ENCODE measurements around the gene TP53RK.

Gene TP53RK

GRCh38 chr20:46649965-46650542 lies 39.2 kb downstream of the TP53RK start:
- DNase-seq = no peak
- TF ChIP-seq POLR2A (IDR thresholded peaks at IDR 0.05; ENCODE audit: low read length) (no peak), GATA1 (IDR thresholded peaks at IDR 0.05; ENCODE audit: low read depth, low read length) (no peak)

- TF ChIP-seq POLR2A (IDR thresholded peaks at IDR 0.05; ENCODE audit: low read length) = no peak
- TF ChIP-seq GATA1 (IDR thresholded peaks at IDR 0.05; ENCODE audit: low read depth, low read length) = no peak
- DNase-seq = no peak
Measured at GRCh38 chr20:46649650-46649949, 39.6 kb downstream of the TP53RK start.

DNA sequence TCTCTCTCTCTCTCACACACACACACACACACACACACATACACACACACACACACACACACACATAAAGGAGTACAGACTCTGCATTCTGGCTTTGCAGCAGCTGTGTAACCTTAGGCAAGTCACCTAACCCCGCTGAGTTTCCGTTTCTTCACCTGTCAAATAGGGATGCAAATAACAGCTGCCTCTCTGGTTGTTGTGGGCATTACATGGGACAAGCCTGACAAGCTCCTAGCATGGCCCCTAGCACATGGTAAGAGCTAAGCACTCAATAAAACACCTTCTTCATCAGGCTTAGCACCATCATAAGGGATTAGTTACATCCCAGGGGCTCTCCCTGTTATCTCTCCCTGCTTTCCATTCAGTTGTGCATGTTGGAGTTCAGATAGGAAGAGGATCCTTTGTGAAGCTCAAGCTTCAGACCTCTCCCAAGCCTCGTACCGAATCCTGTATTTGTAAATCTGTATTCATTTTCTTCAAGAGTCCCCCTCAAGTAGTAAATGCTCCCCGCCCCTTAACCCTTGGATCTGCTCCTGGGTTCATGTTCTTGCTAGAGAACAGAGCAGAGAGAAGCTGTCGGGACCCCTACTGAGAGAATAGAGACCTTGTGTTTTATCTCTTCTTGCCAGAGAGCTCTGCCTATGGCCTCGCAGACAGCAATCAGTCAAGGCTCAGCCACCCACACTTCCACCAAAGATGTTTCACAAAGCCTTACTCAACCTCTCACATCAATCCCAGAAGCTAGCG lies 40.2 kb downstream of the TP53RK start:
- TF ChIP-seq POLR2A (IDR thresholded peaks at IDR 0.05; ENCODE audit: low read length) (no peak), GATA1 (IDR thresholded peaks at IDR 0.05; ENCODE audit: low read depth, low read length) (no peak)
- DNase-seq = no peak

DNA sequence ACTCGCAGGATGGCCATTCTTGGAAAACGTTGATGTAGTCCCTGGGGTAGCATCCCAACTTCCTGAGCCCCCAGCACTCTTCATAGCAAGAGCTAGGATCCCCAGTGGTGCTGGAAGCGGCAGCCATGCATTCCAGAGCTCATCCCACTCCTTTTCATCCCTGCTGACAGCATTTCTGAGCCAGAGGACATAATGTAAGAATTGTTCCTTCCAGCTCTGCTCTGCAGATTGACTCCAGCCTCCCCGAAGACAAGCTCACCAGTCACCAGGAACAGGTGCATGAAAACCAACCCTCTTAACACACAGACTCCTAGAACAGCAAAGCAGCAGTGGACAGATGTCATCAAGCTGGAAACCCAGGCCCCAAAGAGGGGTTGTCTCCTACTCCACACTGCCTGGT lies 41.8 kb downstream of the TP53RK start:
- TF ChIP-seq POLR2A (IDR thresholded peaks at IDR 0.05; ENCODE audit: low read length) = no peak
- no peak for TF ChIP-seq GATA1 (IDR thresholded peaks at IDR 0.05; ENCODE audit: low read depth, low read length)
- DNase-seq = no peak

DNA sequence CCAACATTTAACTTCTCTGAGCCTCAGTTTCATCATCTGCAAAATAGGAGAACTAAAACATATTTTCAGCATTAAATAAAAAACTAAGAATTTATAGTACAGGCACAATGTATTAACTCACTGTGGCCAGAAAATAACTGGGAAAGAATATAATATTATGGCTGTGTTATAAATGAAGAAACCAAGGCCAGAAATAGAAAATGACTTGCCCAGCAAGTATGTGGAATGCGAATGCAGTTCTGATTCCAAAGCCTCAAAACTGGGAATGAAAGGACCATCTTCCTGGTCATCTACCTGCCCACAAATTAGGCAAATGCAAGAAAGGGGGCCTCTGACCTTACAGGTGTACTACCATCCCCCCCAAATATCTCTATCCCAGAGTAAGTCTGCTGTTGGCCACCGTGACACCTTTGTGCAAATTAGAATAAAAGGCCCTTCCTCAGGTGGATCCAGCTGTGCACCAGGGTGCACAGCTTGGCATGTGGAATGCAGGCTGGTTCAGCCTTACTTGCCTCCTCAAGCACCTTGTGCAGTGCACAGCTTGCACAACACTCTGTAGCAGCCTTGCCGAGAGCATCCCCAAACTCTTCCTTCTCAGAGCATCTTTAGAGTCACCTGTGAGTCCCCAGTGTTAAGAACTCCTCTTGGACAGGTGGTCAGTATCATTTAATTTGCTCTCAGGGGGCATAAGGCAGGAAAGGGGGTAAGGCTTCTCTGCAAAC lies 42.4 kb downstream of the TP53RK start:
- TF ChIP-seq GATA1 (IDR thresholded peaks at IDR 0.05; ENCODE audit: low read depth, low read length) (no peak), POLR2A (IDR thresholded peaks at IDR 0.05; ENCODE audit: low read length) (no peak)
- no peak for DNase-seq

DNA sequence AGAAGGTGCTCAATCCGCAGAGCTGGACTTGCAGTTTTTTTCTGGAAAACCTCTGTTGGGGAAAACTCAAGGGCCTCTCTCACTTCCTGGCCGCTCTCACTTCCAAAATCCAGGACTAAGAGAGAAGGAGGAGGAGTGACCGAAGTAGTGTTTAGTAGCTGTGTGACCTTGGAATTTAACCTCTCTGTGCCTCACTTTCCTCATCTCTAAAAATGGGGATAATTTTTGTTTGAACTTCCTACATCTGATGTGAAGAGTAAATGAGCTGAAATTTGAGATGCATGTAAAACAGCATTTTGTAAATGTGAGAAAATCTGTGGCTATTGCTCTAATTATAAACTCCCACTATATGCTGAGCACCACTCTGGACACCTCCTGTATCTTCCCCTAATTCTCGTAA lies 43.1 kb downstream of the TP53RK start:
- TF ChIP-seq GATA1 (IDR thresholded peaks at IDR 0.05; ENCODE audit: low read depth, low read length) = no peak
- no peak for DNase-seq

- no peak for DNase-seq
- TF ChIP-seq GATA1 (IDR thresholded peaks at IDR 0.05; ENCODE audit: low read depth, low read length) = no peak
- no peak for TF ChIP-seq POLR2A (IDR thresholded peaks at IDR 0.05; ENCODE audit: low read length)
Measured at GRCh38 chr20:46644733-46645132, 44.5 kb downstream of the TP53RK start.

- TF ChIP-seq GATA1 (IDR thresholded peaks at IDR 0.05; ENCODE audit: low read depth, low read length) = no peak
- no peak for TF ChIP-seq POLR2A (IDR thresholded peaks at IDR 0.05; ENCODE audit: low read length)
- no peak for DNase-seq
Measured at GRCh38 chr20:46644160-46644559, 45.1 kb downstream of the TP53RK start.

GRCh38 chr20:46642969-46643343 lies 46.3 kb downstream of the TP53RK start:
- no peak for DNase-seq
- no peak for TF ChIP-seq GATA1 (IDR thresholded peaks at IDR 0.05; ENCODE audit: low read depth, low read length)
- TF ChIP-seq POLR2A (IDR thresholded peaks at IDR 0.05; ENCODE audit: low read length) = no peak

- TF ChIP-seq POLR2A (IDR thresholded peaks at IDR 0.05; ENCODE audit: low read length) (no peak), GATA1 (IDR thresholded peaks at IDR 0.05; ENCODE audit: low read depth, low read length) (no peak)
- DNase-seq = no peak
Measured at GRCh38 chr20:46642265-46642968, 46.8 kb downstream of the TP53RK start.

DNA sequence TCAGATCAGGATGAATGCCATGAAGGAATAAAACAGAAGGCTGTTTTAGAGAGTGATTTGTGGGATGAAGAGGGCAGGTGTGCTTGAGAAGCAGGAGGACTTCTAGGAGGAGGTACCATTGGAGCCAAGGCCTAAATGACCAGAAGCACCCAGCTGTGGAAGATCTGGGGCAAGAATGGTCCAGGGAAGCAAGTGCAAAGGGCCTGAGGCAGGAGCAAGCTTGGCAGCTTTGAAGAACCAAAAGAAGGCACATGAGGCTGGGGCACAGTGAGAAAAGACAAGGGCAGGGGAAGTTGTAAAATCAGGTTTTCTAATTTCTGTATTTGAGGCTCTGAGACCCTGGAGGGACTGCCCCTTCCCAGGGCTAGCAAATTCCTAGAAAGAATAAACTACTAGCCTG lies 47.8 kb downstream of the TP53RK start:
- TF ChIP-seq POLR2A (IDR thresholded peaks at IDR 0.05; ENCODE audit: low read length) = no peak
- TF ChIP-seq GATA1 (IDR thresholded peaks at IDR 0.05; ENCODE audit: low read depth, low read length) = no peak
- no peak for DNase-seq

GRCh38 chr20:46640536-46641311 lies 48.5 kb downstream of the TP53RK start:
- TF ChIP-seq GATA1 (IDR thresholded peaks at IDR 0.05; ENCODE audit: low read depth, low read length) = no peak
- TF ChIP-seq POLR2A (IDR thresholded peaks at IDR 0.05; ENCODE audit: low read length) = no peak
- no peak for DNase-seq

DNA sequence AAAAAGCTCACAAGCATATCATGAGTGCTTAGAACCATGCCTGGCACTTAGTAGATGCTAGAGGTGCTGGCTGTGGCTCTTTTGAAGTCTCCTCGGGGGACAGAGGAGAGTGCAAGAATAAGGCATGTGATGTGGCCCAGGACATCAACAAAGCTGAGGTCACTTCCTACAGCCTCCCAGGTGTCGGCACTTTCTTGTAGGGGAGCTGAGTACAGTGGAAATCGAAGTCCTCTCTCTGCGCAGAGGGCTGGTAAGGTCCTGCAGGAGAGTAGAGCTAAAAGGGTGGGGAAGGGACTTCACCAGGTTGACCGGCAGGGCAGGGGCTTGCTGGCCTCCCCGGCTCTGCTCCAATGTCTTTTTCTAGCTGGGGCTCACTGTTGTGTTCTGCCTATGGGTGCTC lies 49.2 kb downstream of the TP53RK start:
- no peak for TF ChIP-seq GATA1 (IDR thresholded peaks at IDR 0.05; ENCODE audit: low read depth, low read length)
- no peak for TF ChIP-seq POLR2A (IDR thresholded peaks at IDR 0.05; ENCODE audit: low read length)
- no peak for DNase-seq

DNA sequence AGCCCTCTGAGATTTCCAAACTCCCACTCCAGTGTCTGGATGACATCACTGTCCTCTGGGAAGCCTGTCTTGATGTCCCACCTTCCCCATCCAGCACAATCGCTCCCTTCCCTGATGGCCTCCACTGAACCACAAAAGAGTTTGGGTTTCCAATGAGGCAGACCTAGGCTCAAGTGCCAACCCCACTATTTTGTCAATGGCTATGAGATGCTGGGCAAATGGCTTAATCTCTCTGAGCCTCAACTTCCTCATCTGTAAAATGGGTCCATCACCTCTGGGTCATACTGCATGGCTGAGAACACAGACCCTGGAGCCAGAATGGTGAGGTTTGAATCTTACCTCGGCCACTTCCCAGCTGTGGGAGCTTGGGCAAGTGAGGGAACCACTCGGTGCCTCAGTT lies 49.7 kb downstream of the TP53RK start:
- no peak for TF ChIP-seq GATA1 (IDR thresholded peaks at IDR 0.05; ENCODE audit: low read depth, low read length)
- no peak for TF ChIP-seq POLR2A (IDR thresholded peaks at IDR 0.05; ENCODE audit: low read length)
- DNase-seq = no peak

Measured in erythroblast (primary cell).